Measurements from ENCODE around the gene DCAKD.

The DCAKD gene

GRCh38 chr17:45051060-45051719 is at the start of gene DCAKD:
TSS of gene DCAKD (minus strand) at chr17:45051632. CDS start at chr17:45034885, 16,747 bp downstream.
- DNase-seq, result peak; percentile 93
- in situ Hi-C loops (cut with MboI; ENCODE audit: low pct_unique_long_range_greater_than_20kb, low sequenced_read_pairs), result no loop called here

DNA sequence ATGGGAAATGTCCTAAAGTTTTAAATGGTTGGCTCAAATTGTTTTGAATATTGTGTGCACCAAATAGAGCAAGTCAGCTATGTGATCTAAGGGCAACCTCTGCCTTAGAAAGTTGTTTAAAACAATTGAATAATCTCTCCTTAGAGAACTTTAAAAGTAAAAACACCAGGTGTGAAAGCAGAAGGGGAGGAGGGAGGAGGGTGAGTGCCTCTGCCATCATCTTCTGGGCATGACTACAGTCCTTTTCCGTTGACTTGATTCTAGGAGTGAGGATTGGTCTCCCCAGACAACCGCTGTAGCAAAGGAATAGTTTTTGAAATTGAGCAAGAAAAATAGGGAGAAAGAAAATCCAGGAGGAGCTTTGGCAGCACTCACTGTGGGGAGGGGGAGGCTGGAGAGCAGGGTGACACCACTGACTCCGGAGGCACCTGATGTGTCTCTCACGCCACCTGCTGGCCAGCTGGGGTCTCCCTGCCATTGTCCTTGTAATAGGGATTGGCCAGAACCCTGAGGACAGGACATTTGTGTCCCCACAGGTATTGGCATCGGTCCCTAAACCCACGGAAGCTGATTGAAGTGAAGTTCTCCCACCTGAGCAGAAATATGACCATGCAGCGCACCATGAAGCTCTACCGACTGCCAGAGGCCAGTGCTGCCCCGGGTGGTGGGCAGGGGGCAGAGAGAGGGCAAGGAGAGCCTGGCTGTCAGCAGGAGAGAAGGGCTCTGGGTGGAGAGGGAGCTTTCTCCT is 47.6 kb upstream of the DCAKD start:
- DNase-seq, result peak; percentile 78
- in situ Hi-C loops (cut with MboI; ENCODE audit: low pct_unique_long_range_greater_than_20kb, low sequenced_read_pairs), result no loop called here

DNA sequence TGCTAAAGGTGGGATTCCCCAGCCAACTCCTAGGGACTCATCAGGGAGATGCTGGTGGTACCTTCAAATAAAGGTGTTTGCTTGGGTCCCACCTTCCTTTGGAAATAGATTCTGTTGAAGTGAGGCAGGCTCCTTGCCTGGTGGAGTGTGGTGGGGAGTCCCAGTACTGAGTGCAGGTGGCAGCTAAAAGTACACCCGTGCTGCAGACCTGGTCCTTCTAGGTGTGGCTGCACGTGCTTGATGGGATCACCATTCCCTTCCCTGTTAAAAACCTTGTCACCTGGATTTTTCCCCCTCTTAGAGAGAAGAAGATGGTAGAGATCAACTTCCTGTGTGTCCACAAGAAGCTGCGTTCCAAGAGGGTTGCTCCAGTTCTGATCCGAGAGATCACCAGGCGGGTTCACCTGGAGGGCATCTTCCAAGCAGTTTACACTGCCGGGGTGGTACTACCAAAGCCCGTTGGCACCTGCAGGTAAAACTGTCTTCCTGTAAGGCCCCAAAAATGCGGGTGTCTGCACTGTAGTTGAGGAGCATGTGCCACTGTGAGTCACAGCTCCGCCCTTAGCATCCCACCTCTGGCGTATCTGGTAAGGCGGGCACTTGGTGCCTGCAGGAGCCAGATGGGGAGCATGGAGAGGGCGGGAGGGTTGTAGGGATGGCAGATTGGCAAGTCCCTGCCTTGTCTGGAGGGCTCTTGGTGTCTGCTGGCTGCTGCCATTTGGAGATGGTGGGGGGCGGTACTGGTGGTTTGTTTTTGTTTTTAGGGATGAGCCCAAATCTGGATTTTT is 46.8 kb upstream of the DCAKD start:
- in situ Hi-C loops (cut with MboI; ENCODE audit: low pct_unique_long_range_greater_than_20kb, low sequenced_read_pairs), result no loop called here
- no peak for DNase-seq

DNA sequence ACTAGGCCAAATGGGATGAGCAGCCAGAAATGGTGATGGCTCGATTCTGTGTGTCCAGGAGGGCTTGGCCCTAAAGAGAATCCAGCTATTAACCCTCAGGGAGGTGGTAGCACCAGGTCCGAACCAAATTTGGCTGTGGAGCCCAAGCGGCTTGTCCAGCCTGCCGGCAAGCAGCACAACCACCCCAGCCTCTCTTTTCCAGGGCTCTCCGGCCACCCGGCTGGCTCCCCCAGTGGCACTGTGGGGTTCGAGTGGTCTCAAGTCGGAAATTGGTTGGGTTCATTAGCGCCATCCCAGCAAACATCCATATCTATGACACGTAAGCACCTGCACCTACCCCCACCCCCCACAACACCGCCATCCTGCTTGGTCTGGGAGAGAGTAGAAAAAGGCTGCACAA is 45.5 kb upstream of the DCAKD start:
- in situ Hi-C loops (cut with MboI; ENCODE audit: low pct_unique_long_range_greater_than_20kb, low sequenced_read_pairs), result no loop called here

DNA sequence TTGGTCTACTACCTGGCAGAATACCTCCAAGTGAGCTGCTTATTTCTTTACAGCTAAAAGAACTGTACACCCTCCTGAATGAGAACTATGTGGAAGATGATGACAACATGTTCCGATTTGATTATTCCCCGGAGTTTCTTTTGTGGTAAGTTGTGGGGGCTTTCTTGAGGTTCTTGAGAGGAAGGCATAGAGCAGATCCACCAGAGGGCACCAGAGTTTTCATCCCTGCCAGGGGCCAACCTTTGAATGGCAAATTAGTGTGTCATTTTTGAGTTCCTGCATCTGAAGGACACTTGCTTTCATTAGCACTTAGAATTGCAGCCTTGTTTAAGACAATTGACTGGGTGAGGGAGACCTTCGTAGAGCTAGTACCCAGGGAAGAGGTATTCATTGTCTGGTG is 44.7 kb upstream of the DCAKD start:
- in situ Hi-C loops (cut with MboI; ENCODE audit: low pct_unique_long_range_greater_than_20kb, low sequenced_read_pairs), result no loop called here

More for the DNA sequence above, 45.5 kb upstream of the DCAKD start:
- DNase-seq, result no peak

DNA sequence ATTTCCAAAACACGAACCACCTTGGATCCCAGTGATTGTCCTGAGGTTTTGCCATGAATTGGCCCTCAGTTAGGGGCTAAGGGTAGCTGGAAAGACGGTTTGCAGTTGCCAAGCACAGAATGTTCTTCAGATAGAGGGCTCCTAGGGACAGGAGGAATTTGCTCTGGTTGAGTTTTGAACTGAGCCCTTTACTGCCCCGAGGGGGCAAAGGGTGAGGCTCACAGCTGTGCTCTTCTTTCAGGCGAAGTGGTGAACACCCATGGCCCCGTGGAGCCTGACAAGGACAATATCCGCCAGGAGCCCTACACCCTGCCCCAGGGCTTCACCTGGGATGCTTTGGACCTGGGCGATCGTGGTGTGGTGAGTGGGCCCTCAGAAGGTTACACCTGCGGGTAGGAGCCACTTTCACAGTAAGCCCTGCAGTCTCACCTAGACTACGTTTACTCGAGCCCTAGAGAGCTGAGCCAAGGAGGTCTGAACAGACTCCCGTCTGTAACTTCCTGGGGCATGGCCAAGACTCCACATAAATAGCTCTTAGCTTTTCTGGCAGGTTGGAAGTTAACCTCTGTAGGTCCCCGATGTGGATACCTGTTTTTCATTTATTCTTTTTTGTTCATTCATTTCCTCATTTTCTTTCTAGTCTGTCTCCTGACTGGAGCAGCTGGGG is 42.1 kb upstream of the DCAKD start:
- in situ Hi-C loops (cut with MboI; ENCODE audit: low pct_unique_long_range_greater_than_20kb, low sequenced_read_pairs), result no loop called here
- DNase-seq, result no peak

More for the DNA sequence above, 44.7 kb upstream of the DCAKD start:
- DNase-seq, result peak; percentile 57

GRCh38 chr17:45092911-45093430 is 41.5 kb upstream of the DCAKD start:
- DNase-seq, result no peak
- in situ Hi-C loops (cut with MboI; ENCODE audit: low pct_unique_long_range_greater_than_20kb, low sequenced_read_pairs), result no loop called here

DNA sequence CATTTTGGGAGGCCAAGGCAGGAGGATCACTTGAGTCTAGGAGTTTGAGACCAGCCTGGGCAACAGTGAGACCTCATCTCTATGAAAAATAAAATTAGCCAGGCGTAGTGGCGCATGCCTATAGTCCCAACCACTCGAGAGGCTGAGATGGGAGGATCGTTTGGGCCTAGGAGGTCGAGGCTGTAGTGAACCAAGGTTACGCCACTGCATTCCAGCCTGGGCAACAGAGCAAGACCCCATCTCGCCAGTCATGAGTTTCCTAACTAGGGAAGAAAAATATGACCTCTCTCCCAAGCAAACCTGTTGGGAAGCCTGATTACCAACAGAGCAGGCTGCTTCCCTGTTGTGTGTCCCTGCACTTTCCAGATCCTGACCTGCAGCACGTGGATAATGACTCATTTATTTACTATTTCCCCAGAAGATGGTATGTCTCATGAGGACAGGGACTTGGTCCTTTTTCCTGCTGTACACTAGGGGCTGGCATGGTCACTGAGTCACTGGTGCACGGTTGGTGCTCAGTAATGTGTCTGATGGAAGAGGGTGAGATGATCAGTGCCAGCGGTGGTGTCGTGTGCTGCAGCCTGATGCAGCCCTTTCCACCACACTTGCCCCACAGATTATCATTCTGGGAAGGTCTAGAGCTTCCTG is 40.5 kb upstream of the DCAKD start:
- in situ Hi-C loops (cut with MboI; ENCODE audit: low pct_unique_long_range_greater_than_20kb, low sequenced_read_pairs), result no loop called here
- no peak for DNase-seq

DNA sequence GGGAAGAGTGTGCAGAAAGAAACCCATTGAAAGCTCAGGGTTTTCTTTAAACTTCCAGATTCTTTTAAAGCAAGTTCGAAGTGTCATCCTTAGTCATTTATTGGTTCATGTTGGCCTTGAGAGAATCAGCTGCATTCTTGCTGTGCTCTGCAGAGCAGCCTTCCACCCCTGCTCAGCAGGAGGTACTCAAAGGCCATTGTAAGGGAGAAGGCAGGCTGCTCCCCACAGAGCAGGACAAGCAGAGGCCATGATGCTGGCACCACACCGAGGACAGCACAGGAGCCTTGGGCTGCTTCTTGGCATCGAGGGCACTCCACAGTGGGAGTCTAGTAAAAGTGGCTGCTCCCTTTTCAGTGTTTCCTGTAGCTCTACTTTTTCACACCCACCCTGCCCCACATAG is 39.3 kb upstream of the DCAKD start:
- in situ Hi-C loops (cut with MboI; ENCODE audit: low pct_unique_long_range_greater_than_20kb, low sequenced_read_pairs), result no loop called here
- DNase-seq, result no peak

DNA sequence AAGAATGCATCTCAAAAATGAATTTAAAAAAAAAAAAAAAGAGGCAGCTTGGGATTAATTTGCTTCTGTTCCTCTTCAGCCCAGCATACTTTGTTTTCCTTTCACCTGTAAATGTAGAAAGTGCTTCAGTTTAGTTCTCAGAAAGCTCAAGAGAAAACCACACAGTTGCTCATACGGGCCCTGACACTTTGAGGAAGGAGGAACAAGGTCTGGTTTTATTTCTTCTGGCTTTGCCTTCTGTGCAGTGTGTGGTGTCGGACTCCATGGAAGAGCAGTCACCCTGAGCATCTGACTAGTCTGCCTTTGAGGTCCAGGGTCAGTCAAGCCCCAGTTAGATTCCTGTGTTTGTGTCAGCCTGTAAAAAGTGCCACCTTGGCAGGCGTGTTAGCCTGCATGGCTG is 37.3 kb upstream of the DCAKD start:
- peak; percentile 78 for DNase-seq
- in situ Hi-C loops (cut with MboI; ENCODE audit: low pct_unique_long_range_greater_than_20kb, low sequenced_read_pairs), result no loop called here

DNA sequence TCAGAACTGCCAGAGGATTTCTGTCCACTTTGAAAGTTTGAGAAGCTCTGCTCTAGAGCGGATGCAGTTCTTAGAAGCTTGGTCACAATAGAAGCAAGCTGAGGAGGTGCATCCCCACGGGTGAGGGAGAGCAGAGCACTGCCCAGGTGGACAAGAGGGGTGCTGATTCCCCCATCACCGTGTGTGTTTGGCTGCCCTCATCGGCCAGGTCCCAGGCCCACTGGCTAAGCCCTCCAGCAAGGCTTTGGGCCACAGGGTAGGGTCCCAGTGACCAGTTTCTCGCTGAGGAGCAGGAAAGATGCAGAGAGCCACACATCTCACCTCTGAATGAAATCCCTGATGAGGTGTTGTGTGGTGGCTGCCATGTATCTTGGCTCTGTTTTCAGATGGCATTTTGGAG is 36.5 kb upstream of the DCAKD start:
- no peak for DNase-seq
- in situ Hi-C loops (cut with MboI; ENCODE audit: low pct_unique_long_range_greater_than_20kb, low sequenced_read_pairs), result no loop called here

GRCh38 chr17:45087504-45087975 is 36.1 kb upstream of the DCAKD start:
- in situ Hi-C loops (cut with MboI; ENCODE audit: low pct_unique_long_range_greater_than_20kb, low sequenced_read_pairs), result no loop called here

GRCh38 chr17:45086865-45087503 is 35.6 kb upstream of the DCAKD start:
- DNase-seq, result no peak
- in situ Hi-C loops (cut with MboI; ENCODE audit: low pct_unique_long_range_greater_than_20kb, low sequenced_read_pairs), result no loop called here

More at GRCh38 chr17:45087504-45087975, 36.1 kb upstream of the DCAKD start:
- peak; percentile 55 for DNase-seq

DNA sequence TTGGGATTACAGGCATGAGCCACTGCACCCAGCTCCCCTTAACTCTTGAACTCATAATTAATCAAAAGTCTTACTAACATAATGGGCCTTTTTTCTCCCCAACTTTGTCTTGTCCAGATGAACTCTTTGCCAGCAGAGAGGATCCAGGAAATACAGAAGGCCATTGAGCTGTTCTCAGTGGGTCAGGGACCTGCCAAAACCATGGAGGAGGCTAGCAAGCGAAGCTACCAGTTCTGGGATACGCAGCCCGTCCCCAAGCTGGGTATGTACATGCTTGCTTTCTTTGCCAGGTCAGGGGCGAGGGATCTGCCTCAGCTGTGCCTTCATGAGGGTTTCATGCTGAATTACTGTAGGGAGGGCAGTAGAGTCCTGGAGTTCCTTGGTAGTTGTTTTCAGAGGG is 35.0 kb upstream of the DCAKD start:
- in situ Hi-C loops (cut with MboI; ENCODE audit: low pct_unique_long_range_greater_than_20kb, low sequenced_read_pairs), result no loop called here
- no peak for DNase-seq

DNA sequence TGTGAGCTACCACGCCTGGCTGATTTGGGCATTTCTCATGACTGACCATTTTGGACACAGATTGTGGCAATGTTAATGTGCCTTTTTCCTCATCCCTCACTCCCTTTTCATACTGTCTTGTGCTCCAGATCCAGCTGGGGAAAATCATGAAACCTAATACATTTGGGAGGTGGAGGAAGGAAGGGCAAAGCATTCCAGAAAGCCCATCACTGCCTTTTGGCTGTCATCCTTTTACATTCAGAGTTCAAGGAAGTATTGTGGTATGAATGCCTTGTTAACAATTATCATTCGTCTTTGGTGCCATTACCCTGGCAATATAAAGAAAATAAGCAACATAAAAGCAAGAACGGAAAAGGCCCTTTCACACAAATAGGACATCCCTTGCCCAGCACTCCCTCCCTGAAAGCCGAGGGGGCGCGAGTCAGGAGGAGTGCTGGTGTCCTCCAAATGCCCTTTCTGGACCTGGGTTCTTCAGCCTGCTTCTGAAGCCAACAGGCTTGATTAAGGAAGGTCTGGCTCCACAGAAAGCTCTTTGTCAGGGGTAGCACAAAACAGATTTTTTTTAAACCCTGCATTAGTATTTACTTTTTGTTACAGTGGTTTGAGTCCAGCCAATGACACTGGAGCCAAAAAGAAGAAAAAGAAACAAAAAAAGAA is 29.7 kb upstream of the DCAKD start:
- in situ Hi-C loops (cut with MboI; ENCODE audit: low pct_unique_long_range_greater_than_20kb, low sequenced_read_pairs), result no loop called here
- DNase-seq, result no peak

DNA sequence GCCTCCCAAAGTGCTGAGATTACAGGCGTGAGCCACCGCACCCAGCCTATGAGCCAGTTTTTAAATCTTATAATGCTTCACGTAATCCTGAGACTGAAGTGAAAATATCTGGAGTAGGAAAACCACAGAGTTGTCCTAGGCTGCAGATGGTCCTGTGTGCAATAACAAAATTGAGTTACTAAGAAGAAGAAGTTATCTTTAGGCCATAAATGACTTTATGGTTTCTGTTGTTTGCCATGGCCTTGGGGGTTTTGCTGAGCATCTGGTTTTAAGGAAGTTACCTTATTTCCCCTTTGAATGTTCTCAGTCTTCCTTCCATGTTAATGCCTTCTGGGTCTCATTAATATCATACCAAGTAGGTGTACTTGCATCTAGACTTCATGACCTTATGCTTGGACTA is 26.2 kb upstream of the DCAKD start:
- DNase-seq, result peak; percentile 94
- in situ Hi-C loops (cut with MboI; ENCODE audit: low pct_unique_long_range_greater_than_20kb, low sequenced_read_pairs), result no loop called here

DNA sequence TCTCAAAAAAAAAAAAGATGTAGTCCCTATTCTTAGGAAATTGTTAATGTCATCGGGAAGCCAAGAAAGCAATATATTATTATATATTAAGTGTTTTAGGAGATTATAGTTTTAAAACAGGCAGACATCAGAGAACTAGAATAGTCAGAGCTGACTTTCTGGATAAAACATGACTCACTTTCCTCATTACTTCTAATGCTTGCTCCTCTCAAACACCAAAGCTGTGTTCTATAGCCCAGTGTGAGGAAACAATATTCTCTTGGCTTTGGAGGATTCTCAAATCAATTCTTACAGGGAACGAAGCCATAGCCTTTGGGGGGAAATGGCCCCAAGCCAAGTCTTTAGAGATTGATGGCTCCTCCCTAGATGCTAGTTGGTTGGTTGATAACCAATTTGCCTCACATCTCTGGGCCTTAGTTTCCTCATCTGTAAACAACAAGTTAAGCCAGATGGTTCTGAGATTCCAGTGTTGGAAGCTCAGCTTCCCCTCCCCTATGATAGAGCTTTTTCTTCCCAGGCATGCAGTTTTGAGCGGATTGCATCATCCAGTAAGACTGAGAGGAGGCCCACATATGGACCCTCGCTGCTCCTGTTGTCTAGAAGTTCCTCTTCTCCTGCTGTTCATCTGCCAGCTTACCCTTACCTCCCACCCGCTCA is 22.1 kb upstream of the DCAKD start:
- in situ Hi-C loops (cut with MboI; ENCODE audit: low pct_unique_long_range_greater_than_20kb, low sequenced_read_pairs), result no loop called here
- peak; percentile 88 for DNase-seq

All from KBM-7 (cell line).